GM12892 (cell line): Measurements from ENCODE around the gene HACD2.

Experiments used
- POLR2A ChIP-seq: IDR thresholded peaks from 2 replicates; pipeline ENCODE4 v1.6.1; 2011; ENCODE audit warnings: low read depth, low read length, control low read depth
- POLR2AphosphoS5 ChIP-seq: IDR thresholded peaks from 2 replicates; pipeline ENCODE4 v1.6.1; 2011; ENCODE audit warnings: low read depth, low read length, control low read depth

DNA sequence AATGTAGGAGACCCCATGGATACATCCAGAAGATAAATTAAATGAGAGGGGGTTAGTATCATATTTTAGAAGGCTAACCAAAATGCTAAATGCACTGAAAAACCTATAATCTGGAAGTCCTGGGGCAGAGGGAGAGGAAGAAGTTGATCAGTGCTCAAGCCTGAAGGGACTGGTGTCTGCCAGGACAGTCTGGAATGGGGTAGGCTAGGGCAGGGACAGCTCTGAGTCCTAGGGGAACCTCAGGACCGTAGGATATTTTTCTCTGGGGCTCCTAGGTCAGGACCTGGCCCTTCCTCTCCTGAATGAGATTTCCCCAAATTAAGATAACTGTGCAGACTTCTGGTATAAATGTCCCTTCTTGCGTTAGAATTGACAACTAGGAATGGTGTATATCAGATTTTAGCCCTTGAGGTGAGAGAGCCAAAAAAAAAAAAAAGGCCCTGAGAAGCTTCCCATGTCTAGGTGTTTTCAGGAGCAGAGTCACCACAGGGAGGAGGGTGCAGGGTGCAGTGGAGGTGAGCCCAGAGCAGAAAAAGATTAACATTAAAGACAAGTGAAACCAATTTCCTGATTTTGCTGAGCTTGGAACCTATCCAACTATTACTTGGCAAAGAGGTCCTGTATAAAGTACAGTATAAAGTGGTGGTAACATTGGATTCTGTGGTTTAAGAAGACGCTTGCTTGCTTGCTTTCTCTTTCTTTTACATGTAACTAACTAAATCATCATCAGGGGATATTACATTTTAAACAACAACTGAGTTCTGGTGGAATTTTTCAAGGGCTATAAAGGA lies 63.5 kb downstream of the HACD2 start:
- TF ChIP-seq POLR2A (no peak), POLR2AphosphoS5 (no peak)
